UCSD-AML1 (cell line): ENCODE results near the gene PKDCC.

Source experiments
- DNase-seq: peaks from one replicate; lab custom pipeline; 2025; ENCODE audit not compliant: unreplicated experiment; lab: John Stamatoyannopoulos, UW

The PKDCC gene, protein sequence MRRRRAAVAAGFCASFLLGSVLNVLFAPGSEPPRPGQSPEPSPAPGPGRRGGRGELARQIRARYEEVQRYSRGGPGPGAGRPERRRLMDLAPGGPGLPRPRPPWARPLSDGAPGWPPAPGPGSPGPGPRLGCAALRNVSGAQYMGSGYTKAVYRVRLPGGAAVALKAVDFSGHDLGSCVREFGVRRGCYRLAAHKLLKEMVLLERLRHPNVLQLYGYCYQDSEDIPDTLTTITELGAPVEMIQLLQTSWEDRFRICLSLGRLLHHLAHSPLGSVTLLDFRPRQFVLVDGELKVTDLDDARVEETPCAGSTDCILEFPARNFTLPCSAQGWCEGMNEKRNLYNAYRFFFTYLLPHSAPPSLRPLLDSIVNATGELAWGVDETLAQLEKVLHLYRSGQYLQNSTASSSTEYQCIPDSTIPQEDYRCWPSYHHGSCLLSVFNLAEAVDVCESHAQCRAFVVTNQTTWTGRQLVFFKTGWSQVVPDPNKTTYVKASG

DNA sequence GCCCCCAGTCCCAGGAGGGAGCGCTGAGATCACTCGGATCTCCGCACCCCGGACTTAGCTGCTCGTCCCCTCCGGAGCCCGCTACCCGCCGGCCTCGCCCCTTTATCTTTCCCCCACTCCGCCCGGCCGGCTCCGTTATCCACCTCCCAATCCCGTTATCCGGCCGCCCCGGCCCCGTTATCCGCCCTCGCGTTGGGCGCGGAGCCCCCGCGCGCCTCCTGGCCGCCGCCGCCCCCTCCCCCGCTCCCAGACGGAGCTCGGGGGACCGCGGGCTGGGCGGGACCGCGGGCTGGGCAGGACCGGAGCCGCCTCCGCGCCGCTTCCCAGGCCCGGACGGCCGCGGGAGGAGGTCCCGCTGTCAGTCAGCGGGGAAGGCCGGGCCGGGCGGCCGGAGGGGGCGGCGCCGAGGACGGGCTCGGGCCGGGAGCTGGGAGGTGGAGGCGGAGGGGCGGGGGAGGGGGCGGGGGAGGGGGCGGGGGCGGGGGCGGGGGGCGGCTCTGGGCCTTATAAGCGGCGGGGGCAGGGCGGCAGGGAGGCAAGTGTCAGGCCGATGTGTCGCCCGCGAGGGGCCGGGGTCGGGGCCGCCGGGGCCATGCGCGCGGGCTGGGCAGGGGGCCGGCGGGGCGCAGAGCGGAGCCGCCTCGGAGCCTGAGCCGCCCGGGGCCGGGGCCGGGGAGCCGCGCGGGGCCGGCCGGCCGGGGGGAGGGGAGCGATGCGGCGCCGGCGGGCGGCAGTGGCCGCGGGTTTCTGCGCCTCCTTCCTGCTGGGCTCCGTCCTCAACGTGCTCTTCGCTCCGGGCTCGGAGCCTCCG, at the start of gene PKDCC:
Gene PKDCC (plus strand): TSS at position 534 of the 811 bp plus-strand sequence. CDS start 179 bp downstream, at position 713.
- DNase-seq: peak; percentile 76

DNA sequence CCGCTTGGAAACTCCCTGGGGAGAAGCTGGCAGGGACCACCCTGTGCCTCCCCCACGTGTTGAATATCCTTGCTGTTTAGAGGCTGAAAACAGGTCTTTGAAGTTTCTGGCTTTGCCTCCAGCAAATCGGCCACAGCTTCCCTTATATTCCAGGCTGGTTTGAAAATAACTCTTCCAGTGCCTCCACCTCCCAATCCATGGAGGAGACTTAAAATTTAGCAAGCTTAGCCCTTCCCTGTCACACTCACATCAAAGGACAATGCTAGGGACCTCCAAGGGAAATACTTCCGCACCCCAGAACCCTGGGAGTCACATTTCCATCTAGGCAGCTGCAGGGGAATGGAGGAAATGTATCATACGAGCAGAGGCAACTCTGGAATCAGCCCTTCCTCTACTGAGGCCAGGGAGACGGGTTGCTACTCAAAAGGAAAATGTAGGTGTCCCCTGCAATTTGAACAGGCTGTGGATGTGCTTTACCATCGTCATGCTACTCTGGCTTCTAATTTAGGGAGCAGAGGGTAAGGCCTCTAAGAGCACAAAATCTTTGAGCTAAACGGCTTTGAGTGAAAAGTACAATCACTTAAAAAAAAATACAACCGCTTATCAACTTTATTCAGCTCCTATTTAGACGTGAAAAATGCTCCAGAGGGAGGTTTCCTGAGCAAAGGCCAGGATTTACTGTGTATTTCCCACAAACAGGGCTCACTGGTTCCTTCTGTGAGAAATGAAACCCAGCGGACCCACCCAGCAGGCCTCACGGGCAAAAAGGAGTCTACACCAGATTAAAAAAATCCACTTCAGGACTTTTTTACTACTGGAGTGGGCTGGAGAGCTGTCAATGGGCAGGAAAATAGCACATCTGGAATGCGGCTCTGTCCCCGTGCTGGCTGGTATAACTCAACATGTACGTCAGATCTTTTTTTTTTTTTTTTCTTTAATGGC, 49.4 kb upstream of the PKDCC start:
- DNase-seq: no peak

DNA sequence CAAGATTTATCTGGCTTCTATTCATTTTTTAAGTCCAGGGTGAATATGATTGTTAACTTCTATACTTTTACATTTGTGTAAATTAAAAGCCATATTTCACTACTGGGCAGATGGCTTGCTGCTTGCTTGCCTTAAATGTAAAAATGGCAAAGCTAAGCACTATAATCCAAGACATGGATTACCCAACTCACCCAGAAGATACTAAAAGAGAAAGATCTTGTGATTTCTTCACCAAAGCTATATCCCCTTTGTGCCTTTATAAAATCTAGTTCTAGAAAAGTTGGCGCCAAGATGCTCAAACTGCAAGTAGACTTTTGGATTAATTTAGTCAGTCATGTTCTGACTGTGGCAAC, 48.7 kb upstream of the PKDCC start:
- no peak for DNase-seq

DNA sequence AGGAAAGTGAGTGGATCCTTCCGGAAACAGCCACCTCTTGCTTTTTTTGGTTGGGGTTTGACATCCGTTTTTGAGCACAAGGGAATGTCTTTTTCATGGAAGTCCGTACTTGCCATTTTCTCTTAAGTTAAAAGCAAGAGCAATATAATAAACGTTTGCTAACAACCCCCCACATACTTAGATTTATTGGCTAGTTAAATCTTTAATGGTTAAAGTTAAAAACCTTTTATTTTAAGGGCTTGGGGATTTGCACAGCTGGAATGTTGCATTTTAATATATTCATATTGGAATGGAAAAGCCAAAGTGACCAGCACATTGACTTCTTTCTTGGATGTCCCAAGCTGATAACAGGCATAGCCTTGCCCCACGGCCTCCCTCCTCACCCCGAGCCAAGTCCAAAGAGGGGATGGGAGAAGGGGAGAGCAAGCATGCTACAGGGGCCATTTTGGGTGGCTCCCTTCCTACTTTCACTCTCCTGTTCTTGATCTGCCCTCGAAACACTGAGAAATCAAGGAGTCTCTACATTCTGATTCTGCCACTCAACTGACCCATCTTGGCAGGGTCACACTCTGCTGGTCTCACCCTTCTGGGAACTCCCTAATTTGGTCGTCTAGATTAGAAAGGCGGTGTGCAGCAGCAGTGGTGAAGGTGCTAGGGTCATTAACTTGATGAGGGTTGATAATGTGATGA, 48.1 kb upstream of the PKDCC start:
- DNase-seq: no peak

DNA sequence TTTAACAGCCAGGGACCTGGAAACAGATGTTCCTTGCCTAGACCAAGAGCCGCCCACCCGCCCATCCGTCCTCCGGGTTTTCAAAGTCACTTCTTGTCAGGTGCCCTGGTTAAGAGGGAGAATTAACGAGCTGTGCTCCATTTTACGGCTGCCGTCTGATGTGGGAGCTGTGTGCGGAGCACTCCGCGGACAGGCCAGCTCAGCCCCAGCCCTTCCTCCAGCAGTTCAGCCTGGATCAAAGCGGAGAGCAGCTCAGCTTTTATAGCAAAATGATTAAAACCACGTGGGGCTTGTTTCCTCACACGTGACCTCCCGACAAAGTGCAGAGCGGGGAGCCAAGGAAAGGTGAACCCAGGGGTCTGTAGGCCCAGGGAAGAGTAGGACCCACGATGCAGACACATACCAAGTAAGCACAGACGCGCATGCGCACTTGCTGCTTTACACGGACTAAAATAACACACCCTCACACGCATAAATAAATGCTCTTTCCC, 46.1 kb upstream of the PKDCC start:
- DNase-seq: no peak

DNA sequence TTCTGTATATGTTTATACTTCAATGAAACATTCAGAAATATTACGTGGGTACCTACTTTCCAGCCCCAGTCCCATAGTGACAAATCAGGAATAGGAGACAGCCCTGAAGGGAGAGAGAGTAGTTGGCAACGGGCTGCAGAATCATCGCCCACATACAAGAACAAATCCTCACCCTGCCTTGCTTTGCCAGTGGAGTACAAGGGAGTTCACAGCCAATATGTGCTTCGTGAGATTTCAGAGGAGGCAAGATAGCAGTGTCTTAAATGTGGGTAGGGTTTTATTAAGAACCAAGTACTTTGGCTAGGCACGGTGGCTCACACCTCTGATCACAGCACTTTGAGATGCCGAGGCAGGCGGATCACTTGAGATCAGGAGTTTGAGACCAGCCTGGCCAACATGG, 40.3 kb upstream of the PKDCC start:
- no peak for DNase-seq

DNA sequence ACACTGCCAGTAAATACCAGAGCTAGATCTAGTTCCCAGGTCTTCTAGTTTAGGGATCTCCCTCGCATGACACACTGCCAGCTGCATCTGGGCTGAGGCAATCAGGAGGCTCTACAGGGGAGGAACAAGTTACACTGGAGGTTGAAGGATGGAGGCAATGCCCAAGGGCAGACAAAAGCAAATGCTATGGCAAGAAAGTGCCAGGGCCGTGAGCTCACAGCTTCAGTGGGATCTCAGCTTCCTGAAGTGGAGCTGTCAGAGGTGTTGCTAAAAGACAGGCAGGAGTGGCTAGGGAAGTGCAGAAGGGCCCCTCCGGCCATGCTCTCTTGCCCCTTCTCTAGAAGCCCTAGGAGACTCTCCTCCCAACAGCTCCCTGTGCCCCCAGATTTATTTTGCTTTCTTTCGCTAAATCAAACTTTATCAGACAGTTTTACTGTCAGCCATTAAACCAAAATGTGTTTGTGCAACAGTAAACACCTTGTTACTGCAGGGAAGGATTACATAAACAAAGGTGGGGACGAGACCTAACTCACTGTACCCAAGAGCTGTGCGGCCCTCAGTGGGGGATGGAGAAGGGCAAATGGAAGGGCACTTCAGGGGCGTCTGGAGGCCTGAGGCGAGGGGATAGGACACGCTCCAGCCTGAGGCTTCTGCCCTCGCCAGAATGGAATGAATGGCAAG, 39.4 kb upstream of the PKDCC start:
- no peak for DNase-seq

DNA sequence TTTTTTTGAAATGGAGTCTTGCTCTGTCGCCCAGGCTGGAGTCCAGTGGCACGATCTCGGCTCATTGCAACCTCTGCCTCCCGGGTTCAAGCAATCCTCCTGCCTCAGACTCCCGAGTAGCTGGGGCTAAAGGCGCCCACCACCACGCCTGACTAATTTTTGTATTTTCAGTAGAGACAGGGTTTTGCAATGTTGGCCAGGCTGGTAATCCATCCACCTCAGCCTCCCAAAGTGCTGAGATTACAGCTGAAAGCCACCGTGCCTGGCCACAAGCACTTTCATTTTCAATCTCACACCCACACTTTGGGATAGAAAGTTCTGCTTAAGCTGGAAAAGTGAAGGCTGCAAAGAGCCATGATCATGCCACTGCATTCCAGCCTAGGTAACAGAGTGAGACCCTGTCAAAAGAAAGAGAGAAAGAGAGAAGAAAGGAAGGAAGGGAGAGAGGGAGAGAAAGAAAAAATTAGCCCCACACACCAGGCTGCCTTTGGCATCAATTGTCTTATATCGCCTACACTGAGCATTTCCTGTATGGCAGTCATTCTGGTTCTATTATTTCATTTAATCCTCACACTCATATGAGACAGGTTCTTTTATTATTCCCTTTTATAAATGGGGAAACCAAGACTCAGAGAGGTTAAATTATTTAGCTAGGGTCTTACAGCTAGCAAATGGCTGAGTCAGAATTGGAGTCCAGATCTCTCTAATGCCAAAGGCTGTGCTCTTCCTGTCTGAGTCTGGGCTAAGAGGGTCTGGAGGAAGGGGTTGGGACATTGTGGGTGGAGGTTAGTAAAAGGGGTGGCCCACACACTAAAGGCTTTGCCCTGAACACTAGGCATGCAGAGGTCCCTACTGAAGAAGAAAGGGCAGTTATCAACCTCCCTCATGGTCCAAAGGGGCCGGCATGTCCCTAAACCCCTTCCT, 37.9 kb upstream of the PKDCC start:
- no peak for DNase-seq

DNA sequence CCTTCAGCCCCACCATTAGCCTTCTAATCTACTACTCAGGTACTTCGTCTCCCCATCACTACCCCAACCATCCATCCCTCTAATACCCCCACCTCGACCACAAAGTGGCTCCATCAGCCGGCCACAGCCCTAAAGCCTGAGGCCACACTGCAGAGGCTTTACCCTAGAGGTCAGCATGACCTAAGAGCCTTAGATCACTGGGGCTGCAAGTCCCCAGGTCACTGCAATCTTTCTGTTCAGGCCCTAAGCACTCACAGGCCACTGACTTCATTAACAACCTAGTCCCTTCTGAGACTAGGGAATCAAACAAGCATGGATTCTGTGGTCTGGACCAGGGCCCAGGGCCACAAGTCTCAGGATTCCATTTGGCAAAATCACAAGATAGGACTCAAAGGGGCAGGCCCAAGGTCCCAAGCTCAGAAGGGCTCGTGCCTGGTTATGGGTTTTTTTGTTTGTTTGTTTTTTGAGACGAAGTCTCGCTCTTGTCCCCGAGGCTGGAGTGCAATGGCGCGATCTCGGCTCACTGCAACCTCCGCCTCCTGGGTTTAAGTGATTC, 37.0 kb upstream of the PKDCC start:
- DNase-seq: no peak

DNA sequence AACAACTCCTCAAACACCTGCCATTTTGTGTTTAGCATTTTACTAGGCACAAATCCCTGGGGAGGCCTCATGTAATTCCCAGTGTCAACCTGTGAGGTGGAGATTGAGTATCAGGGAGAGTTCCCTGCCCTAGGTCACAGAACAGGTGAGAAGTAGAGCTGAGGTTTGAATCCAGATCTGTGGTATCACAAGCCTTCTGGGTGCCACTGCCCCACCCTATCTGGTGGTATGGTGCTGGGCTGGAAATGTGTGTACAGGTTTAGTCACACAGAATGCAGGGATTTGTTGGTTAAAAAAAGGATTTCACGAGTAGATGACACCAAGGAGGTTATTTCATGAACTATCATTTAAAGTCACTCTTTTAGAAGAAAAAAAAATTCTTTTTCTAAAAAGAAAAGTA, 35.7 kb upstream of the PKDCC start:
- no peak for DNase-seq

DNA sequence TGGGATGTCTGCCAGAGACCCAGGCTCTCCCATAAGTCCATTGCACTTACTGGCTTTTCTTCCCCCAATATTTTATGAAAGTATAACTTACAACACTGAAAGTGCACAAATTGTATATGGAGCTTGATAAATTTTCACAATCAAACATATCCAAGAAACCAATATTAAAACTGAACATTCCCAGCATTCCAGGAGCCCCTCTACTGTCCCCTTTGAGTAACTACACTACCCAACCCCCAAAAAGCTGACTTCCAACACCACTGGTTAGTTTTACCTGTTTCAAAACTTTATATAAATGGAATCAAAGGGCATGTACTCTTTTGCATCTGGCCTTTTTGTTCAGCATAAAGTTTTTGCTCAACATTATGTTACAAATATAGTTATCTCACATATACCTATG, 35.2 kb upstream of the PKDCC start:
- DNase-seq: no peak

DNA sequence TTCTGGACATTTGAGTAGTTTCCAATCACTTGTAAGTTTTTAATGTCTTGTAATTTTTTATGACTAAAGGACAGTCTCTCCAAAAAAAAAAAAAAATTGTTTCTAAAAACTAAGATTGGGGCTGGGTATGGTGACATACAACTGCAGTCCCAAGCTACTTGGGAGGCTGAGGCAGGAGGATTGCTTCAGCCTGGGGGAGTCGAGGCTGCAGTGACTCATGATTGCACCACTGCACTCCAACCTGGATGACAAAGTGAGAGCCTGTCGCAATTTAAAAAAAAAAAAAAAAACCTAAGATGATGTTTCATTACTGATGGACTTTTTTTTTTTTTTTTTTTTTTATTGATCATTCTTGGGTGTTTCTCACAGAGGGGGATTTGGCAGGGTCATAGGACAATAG, 34.4 kb upstream of the PKDCC start:
- no peak for DNase-seq

DNA sequence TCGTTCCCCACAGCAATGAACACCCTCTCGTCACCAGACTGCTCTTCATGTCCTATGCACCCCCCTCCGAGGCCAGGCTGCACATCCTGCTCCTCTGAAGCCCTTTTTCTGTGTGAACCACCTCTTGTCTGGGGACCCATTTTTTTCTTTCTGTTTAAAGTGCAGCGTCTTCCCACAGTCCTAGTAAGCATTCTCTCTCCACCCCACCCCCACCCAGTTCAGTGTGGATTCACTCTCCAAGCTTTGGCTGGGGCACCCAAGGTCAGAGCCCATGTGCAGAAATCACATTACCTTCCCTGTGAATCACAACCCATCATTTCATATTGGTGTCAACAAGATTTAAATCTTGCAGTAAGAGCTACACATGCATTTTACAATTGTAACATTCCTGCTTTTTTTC, 26.4 kb upstream of the PKDCC start:
- no peak for DNase-seq

DNA sequence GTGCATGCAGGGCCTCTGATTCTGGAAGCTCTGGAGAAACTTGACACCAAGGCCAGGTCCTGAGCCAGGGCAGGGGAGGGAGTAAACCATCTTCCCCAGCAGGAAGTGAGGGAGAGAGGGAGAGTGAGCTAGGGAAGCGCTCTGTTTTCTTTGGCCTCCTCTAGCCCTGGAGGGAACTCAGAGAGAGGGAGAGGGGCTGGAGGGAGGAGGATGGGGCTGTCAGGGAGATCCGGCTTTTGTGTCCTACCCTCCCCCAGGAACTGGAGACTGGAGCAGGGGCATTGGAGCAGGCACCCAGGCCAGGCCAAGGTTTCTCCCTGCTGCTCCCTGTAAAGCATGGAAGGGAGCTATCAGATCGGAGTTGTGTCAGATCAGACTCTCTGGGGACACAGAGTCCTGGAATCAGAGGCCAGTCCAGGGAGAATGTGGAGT, 22.7 kb upstream of the PKDCC start:
- DNase-seq: no peak

DNA sequence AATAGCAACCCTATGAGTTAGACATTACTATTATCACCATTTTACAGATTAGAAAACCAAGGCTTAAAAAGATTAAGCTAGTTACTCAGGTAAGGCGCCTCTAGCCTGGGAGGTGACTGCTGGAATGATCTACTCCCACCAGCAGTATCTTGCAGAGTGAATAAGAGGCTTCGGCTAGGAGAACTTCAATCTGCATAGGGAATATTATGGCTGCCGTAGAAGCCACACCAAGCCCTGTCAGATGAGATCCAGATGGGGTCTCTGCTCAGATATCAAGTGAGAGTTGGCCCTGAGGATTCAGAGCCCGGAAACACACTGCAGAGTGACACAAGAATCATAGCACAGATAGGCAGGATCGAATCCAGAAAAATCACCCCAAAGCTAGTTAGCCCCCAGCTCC, 21.5 kb upstream of the PKDCC start:
- DNase-seq: no peak

DNA sequence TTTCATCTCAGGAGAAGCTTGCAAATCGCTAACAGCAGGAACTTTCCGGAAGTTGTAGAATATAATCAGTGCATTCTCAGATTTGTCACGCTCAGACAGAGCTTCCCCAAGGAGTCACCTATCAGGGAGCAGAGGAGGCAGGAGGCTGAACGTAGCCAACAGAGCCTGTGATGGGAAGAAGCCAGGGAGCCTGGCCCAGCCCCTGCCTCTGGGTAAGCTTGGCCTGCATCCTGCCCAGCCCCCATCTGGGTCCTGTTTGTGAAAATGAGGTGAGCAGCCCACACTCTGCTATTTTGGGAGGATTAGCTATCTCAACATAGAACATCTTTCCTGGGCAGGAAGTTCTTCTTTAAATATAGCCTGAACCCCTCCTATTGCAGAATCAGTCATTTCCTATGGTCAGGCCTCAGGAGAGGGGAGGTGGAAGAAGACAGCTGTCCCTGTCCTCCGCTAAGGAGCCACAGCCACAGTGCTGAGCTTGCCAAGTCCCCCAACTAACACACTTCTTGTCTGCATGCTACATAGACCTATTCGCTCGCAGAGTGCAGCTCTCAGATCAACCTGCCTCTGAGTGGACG, 19.2 kb upstream of the PKDCC start:
- DNase-seq: no peak

DNA sequence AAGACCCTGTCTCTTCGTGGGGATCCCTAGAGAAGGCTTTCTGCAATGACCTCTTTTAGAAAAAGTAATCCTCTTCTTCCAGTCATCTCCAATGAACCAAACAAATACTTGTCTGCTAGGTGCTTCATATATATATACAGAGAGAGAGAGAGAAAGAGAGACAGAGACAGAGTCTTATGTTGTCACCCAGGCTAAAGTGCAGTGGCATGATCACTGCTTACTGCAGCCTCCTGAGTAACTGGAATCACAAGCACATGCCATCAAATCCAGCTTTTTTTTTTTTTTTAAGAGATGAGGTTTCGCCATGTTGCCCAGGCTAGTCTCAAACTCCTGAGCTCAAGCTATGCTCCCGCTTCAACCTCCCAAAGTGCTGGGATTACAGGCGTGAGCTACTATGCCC, 18.6 kb upstream of the PKDCC start:
- no peak for DNase-seq

DNA sequence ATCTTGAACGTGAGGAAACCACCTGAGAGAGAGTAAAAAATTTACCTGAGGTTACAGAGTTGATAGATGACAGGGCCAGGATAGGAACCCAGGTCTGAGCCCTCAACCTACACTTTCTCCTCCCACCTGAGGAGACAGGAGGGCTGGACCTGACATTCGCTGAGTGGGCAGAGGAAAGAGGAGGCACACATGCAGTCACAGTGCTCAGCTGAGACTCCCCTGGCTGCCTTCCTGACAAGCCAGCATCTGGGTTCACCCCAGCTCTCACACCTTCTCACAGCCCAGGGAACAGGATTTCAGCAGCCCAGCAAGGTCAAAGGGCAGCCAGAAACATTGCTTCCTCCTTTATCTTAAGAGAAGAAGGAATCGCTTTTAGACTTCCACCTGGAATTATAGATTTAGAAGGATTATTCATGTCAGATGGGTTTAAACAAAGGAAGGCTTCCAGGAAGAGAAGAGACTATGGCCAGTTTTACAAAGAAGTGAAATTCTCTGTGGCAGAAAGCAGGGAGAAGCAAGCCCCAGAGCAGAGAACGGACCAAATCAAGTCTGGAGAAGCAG, 18.1 kb upstream of the PKDCC start:
- no peak for DNase-seq
